Measurements from ENCODE around the gene TMCC2. TPM values are rescaled to one million over a fixed set of nuclear protein-coding genes. Genes with fewer than 3 reads are reported as not detected.

The TMCC2 gene
- total and polyA plus RNA-seq, 2 of the 8 experiments (the other 6 are each of a cell fraction or from before 2014, with no cell fraction given), result 6.7 to 6.8 TPM

DNA sequence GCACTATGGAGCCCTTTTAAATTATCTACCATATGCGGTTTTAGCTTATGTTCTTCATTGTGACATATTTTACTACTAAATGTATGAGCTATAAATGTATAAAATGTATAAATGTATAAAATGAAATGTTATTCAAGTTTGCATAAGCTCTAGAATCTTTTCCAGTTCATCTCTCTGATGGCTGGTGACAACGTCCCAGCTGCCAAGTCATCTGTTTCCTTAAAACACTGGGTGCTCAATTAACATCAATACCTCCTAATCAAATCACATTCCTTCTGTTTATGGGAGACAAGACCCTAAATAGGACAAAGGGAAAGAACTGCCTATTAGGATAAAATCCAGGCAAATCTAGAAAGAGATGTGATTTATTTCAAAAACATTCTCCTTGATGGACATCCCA, 39.1 kb upstream of the TMCC2 start (continued):
- TF ChIP-seq EP300 (IDR thresholded peaks at IDR 0.05; ENCODE audit: borderline replicate concordance in 1 of 2, low read depth in 2 of 2, low read length in 2 of 2), result no peak
- no peak for TF ChIP-seq TAF1 (IDR thresholded peaks at IDR 0.05; ENCODE audit: low read depth, low read length)
- TF ChIP-seq, protein P1, sequence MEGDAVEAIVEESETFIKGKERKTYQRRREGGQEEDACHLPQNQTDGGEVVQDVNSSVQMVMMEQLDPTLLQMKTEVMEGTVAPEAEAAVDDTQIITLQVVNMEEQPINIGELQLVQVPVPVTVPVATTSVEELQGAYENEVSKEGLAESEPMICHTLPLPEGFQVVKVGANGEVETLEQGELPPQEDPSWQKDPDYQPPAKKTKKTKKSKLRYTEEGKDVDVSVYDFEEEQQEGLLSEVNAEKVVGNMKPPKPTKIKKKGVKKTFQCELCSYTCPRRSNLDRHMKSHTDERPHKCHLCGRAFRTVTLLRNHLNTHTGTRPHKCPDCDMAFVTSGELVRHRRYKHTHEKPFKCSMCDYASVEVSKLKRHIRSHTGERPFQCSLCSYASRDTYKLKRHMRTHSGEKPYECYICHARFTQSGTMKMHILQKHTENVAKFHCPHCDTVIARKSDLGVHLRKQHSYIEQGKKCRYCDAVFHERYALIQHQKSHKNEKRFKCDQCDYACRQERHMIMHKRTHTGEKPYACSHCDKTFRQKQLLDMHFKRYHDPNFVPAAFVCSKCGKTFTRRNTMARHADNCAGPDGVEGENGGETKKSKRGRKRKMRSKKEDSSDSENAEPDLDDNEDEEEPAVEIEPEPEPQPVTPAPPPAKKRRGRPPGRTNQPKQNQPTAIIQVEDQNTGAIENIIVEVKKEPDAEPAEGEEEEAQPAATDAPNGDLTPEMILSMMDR (IDR thresholded peaks at IDR 0.05; ENCODE audit: control extremely low read depth in 1 of 3, insufficient read depth in 1 of 3, low read depth in 1 of 3, low read length in 3 of 3), result no peak
- TF ChIP-seq, protein P2, sequence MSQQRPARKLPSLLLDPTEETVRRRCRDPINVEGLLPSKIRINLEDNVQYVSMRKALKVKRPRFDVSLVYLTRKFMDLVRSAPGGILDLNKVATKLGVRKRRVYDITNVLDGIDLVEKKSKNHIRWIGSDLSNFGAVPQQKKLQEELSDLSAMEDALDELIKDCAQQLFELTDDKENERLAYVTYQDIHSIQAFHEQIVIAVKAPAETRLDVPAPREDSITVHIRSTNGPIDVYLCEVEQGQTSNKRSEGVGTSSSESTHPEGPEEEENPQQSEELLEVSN (IDR thresholded peaks at IDR 0.05), result no peak
- no peak for TF ChIP-seq CHD2 (IDR thresholded peaks at IDR 0.05; ENCODE audit: low read length)

All from H1 (cell line).